ENCODE results near the gene TRMU. TPM values are rescaled to one million over a fixed set of nuclear protein-coding genes. Genes with fewer than 3 reads are reported as not detected.

The TRMU gene
- total and polyA plus RNA-seq, 2 of the 8 experiments (the other 6 are each of a cell fraction or from before 2014, with no cell fraction given): 43.4 to 70.6 TPM

GRCh38 chr22:46335201-46336118, at the start of gene TRMU (continued):
- TF ChIP-seq BCL11A (IDR thresholded peaks at IDR 0.05; ENCODE audit: low read depth in 2 of 2, low read length in 2 of 2) (no peak), JUN (IDR thresholded peaks at IDR 0.05; ENCODE audit: low read depth, low read length) (no peak), ASH2L (IDR thresholded peaks at IDR 0.05; ENCODE audit: low read length) (peak; percentile 91), NANOG (IDR thresholded peaks at IDR 0.05; ENCODE audit: insufficient read depth, low read depth, low read length, poor library complexity, severe bottlenecking) (no peak), BACH1 (IDR thresholded peaks at IDR 0.05; ENCODE audit: low read length) (no peak; the same call in 1 of the 2 replicates), CTBP2 (IDR thresholded peaks at IDR 0.05; ENCODE audit: borderline replicate concordance, insufficient read depth, insufficient read length, low read length) (peak; percentile 23), ZNF274 (IDR thresholded peaks at IDR 0.05; ENCODE audit: borderline replicate concordance, extremely low read depth, low read length) (no peak), RXRA (IDR thresholded peaks at IDR 0.05; ENCODE audit: insufficient read depth, low read depth, low read length) (no peak), TEAD4 (IDR thresholded peaks at IDR 0.05; ENCODE audit: low read depth, low read length) (peak; percentile 47; the same call in 1 of the 2 replicates), RAD21 (IDR thresholded peaks at IDR 0.05 in 1 of 2, conservative IDR thresholded peaks at IDR 0.05 in 1 of 2; ENCODE audit: low read depth in 2 of 2, low read length in 2 of 2) (no peak), POLR2A (IDR thresholded peaks at IDR 0.05; ENCODE audit: control extremely low read depth in 1 of 2, low read depth in 2 of 2, low read length in 2 of 2) (peak; percentile 29 to 83), MAFK (IDR thresholded peaks at IDR 0.05; ENCODE audit: low read depth, low read length) (no peak), SP4 (IDR thresholded peaks at IDR 0.05; ENCODE audit: low read length) (no peak), SIRT6 (IDR thresholded peaks at IDR 0.05; ENCODE audit: low read length) (no peak), JUND (IDR thresholded peaks at IDR 0.05; ENCODE audit: low read length) (peak; percentile 21; the same call in 1 of the 2 replicates), RBBP5 (IDR thresholded peaks at IDR 0.05; ENCODE audit: borderline replicate concordance, low read depth, low read length) (peak; percentile 54; the same call in 1 of the 2 replicates), SP1 (IDR thresholded peaks at IDR 0.05; ENCODE audit: low read depth, low read length) (0 out of 2 replicates have a peak, but pooled peaks have one; percentile 57), SAP30 (IDR thresholded peaks at IDR 0.05; ENCODE audit: insufficient read depth, insufficient replicate concordance, low read length) (no peak), BRCA1 (IDR thresholded peaks at IDR 0.05; ENCODE audit: low read depth, low read length) (no peak), SP2 (IDR thresholded peaks at IDR 0.05; ENCODE audit: low read length) (no peak), KDM4A (IDR thresholded peaks at IDR 0.05; ENCODE audit: low read depth, low read length, severe bottlenecking) (no peak), USF2 (IDR thresholded peaks at IDR 0.05; ENCODE audit: low read length) (no peak)
